Smooth muscle cell (in vitro differentiated cells): ENCODE results near the gene SPO11. TPM values are rescaled to one million over a fixed set of nuclear protein-coding genes. Genes with fewer than 3 reads are reported as not detected.

ENCODE experiments used
- DNase-seq: peaks from one replicate; lab custom pipeline; 2025; ENCODE audit not compliant: unreplicated experiment; lab: John Stamatoyannopoulos, UW
- H2AFZ ChIP-seq: fragments of 200-600 bp; sonication (generic); 2 replicates; pipeline ENCODE4 v1.6.0; 2016; ENCODE audit warnings: antibody characterized with exemption, low read depth, mild to moderate bottlenecking
- H3F3A ChIP-seq: fragments of 200-600 bp; sonication (generic); 2 replicates; pipeline ENCODE4 v1.6.0; 2017; ENCODE audit warnings: antibody characterized with exemption, low read depth
- H3K27ac ChIP-seq: fragments of 200-600 bp; sonication (generic); 2 replicates; pipeline ENCODE4 v1.5.1; 2016; ENCODE audit warnings: low read depth, mild to moderate bottlenecking
- H3K27me3 ChIP-seq: fragments of 200-600 bp; sonication (generic); 2 replicates; pipeline ENCODE4 v1.6.1; 2016; ENCODE audit warnings: low read depth, mild to moderate bottlenecking
- H3K36me3 ChIP-seq: fragments of 200-600 bp; sonication (generic); 2 replicates; pipeline ENCODE4 v1.5.1; 2016; ENCODE audit warnings: low read depth
- H3K4me1 ChIP-seq: fragments of 200-600 bp; sonication (generic); 2 replicates; pipeline ENCODE4 v1.5.1; 2016; ENCODE audit warnings: low read depth
- H3K4me2 ChIP-seq: fragments of 200-600 bp; sonication (generic); 2 replicates; pipeline ENCODE4 v1.6.0; 2016; ENCODE audit warnings: mild to moderate bottlenecking
- H3K4me3 ChIP-seq: fragments of 200-600 bp; sonication (generic); 2 replicates; pipeline ENCODE4 v1.5.1; 2016; ENCODE audit warnings: mild to moderate bottlenecking
- H3K79me2 ChIP-seq: fragments of 200-600 bp; sonication (generic); 2 replicates; pipeline ENCODE4 v1.6.0; 2016; ENCODE audit warnings: low read depth, mild to moderate bottlenecking
- H3K9ac ChIP-seq: fragments of 200-600 bp; sonication (generic); 2 replicates; pipeline ENCODE4 v1.6.0; 2016; ENCODE audit warnings: low read depth
- H3K9me3 ChIP-seq: fragments of 200-600 bp; sonication (generic); replicated peaks from 2 replicates; pipeline ENCODE4 v1.5.1; 2016; ENCODE audit warnings: low read depth
- H4K20me1 ChIP-seq: fragments of 200-600 bp; sonication (generic); 2 replicates; pipeline ENCODE4 v1.6.0; 2016; ENCODE audit warnings: low read depth
- WGBS: methylation state at CpG from one replicate; pipeline ENCODE4 v1.1.7; 2016; ENCODE audit warnings: low lambda C conversion rate; 5-methylcytosine and 5-hydroxymethylcytosine counted together
- polyA plus RNA-seq: library from polyadenylated mRNA; unstranded; fragments of >200 nt; fragmentation: Nextera tagmentation; extraction: Ambion mirVana; gene quantifications from 2 replicates; pipeline ENCODE4 v1.2.1, GENCODE V29; 2016
- total RNA-seq: library from RNA; depleted of rRNA; stranded (reverse); fragments of >200 nt; gene quantifications from 2 replicates; pipeline ENCODE4 v1.2.3, GENCODE V29; 2014
- TF ChIP-seq, protein P1 (sequence below): fragments of 200-600 bp; sonication (generic); IDR thresholded peaks from 2 replicates; pipeline ENCODE4 v1.5.1; 2017; ENCODE audit warnings: borderline replicate concordance, mild to moderate bottlenecking, antibody characterized with exemption; ENCODE audit not compliant: insufficient read depth, poor library complexity, severe bottlenecking

The SPO11 gene
- total and polyA plus RNA-seq, 2 experiments from 2014 or later, result not detected

DNA sequence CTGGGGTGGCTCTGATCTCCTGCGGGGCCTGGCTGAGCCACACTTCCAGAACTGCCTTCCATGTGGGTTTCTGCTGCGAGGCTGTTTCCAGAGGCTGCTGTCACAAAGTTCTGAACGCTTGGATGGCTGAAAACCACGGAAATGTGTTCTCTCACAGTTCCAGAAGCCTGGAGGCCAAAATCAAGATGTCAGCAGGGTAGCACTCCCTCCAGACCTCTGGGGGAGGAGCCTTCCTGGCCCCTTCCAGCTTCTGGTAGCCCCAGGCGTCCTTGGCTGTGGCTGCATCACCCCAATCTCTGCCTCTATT lies 39.5 kb upstream of the SPO11 start:
- Histone ChIP-seq H2AFZ (no peak overlapping the region), H3K27me3 (no peaks in the 10 kb centered on the region), H3K79me2 (no peaks in the 10 kb centered on the region), H3F3A (peaks cover 11% of the 10 kb centered on the region), H3K9me3 (no peaks in the 10 kb centered on the region), H3K27ac (no peak overlapping the region), H3K4me1 (peaks cover 40% of the 10 kb centered on the region), H3K4me3 (no peak overlapping the region), H3K9ac (no peak overlapping the region), H4K20me1 (no peaks in the 10 kb centered on the region), H3K4me2 (no peak overlapping the region), H3K36me3 (no peaks in the 10 kb centered on the region)
- WGBS, result 33% methylated on average over 5 of the region's 5 CpGs
- TF ChIP-seq, protein P1, sequence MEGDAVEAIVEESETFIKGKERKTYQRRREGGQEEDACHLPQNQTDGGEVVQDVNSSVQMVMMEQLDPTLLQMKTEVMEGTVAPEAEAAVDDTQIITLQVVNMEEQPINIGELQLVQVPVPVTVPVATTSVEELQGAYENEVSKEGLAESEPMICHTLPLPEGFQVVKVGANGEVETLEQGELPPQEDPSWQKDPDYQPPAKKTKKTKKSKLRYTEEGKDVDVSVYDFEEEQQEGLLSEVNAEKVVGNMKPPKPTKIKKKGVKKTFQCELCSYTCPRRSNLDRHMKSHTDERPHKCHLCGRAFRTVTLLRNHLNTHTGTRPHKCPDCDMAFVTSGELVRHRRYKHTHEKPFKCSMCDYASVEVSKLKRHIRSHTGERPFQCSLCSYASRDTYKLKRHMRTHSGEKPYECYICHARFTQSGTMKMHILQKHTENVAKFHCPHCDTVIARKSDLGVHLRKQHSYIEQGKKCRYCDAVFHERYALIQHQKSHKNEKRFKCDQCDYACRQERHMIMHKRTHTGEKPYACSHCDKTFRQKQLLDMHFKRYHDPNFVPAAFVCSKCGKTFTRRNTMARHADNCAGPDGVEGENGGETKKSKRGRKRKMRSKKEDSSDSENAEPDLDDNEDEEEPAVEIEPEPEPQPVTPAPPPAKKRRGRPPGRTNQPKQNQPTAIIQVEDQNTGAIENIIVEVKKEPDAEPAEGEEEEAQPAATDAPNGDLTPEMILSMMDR, result no peak
- DNase-seq, result no peak

DNA sequence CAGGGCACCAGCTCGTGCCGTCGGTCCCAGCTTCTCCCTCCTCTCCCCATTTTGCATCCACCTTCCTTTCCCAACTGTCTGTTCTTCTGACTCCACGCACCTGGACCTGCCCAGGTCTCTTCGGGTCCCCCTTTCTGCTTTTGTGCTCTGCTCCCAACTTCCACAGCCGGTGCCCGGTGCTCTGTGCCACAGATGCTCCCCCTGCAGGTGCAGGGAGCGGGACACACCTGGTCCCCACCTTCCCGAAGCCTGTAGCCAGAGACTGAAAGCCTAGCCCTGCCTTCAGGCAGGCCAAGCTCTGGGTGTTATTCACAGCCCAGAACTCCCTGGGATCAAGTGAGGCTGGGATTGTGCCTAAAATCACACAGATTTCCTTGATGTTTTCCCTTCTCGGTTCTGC lies 38.6 kb upstream of the SPO11 start:
- Histone ChIP-seq H3K36me3 (no peaks in the 10 kb centered on the region), H3K4me1 (peaks cover 40% of the 10 kb centered on the region), H3K9me3 (no peaks in the 10 kb centered on the region), H4K20me1 (no peaks in the 10 kb centered on the region), H3K9ac (no peak overlapping the region), H3K79me2 (no peaks in the 10 kb centered on the region), H3F3A (peaks cover 11% of the 10 kb centered on the region), H2AFZ (no peak overlapping the region), H3K4me2 (no peak overlapping the region), H3K27me3 (no peaks in the 10 kb centered on the region), H3K4me3 (no peak overlapping the region), H3K27ac (no peak overlapping the region)
- WGBS, result 80% methylated on average over 10 of the region's 10 CpGs
- no peak for DNase-seq
- TF ChIP-seq, protein P1, result no peak

DNA sequence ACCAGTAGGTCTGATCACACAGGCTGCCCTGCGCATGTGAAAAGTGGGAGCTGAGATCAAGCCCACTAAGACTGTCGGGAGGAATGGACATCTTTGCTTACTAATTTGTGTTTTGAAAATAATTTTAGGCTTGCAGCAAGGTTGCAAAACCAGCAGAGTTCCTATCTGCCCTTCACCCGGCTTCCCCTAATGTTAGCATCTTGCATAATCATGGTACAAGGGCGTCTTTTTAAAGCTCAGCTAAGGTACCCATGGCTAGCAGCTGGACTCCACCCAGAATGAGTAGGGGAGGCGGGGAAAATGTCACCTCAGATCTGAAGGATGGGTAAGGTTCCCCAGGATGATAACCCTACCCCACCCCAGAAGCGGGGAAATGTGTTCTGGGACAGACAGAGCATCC lies 37.9 kb upstream of the SPO11 start:
- no peaks in the 10 kb centered on the region for H3K27me3 ChIP-seq
- H2AFZ ChIP-seq, result no peak overlapping the region
- no peak for DNase-seq
- H3K36me3 ChIP-seq, result no peaks in the 10 kb centered on the region
- H3K4me1 ChIP-seq, result peaks cover 35% of the 10 kb centered on the region
- no peaks in the 10 kb centered on the region for H4K20me1 ChIP-seq
- H3F3A ChIP-seq, result peaks cover 11% of the 10 kb centered on the region
- H3K79me2 ChIP-seq, result no peaks in the 10 kb centered on the region
- no peak overlapping the region for H3K9ac ChIP-seq
- no peak overlapping the region for H3K4me2 ChIP-seq
- no peak overlapping the region for H3K4me3 ChIP-seq
- no peaks in the 10 kb centered on the region for H3K9me3 ChIP-seq
- WGBS, result 96% methylated on average over 6 of the region's 6 CpGs
- TF ChIP-seq, protein P1, result no peak
- H3K27ac ChIP-seq, result no peak overlapping the region

DNA sequence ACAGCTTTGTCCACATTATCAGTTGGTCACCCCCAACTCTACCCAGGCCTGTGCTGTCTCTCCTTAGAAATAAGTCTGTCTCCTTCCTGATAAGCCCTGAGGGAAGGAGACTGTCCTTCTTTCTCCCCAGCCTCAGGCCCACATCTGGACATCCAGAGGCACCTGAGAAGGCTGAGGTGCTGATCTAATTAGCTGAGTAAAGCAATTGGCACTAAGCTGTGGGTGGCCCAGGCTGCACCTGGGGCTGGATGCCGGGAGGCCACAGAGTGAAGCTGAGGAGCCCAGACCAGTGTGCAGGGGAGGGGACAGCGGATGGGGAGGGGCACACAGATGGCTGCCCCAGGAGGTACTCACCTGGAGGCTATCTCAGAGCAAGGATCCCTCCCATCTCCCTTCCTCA lies 37.0 kb upstream of the SPO11 start:
- Histone ChIP-seq H2AFZ (no peak overlapping the region), H3K36me3 (no peaks in the 10 kb centered on the region), H4K20me1 (no peaks in the 10 kb centered on the region), H3F3A (peaks cover 11% of the 10 kb centered on the region), H3K9ac (no peak overlapping the region), H3K9me3 (no peaks in the 10 kb centered on the region), H3K27me3 (no peaks in the 10 kb centered on the region), H3K79me2 (no peaks in the 10 kb centered on the region), H3K4me1 (peaks cover 26% of the 10 kb centered on the region), H3K4me2 (no peak overlapping the region), H3K4me3 (no peak overlapping the region), H3K27ac (no peak overlapping the region)
- no peak for DNase-seq
- TF ChIP-seq, protein P1, result no peak
- 93% methylated on average over 2 of the region's 2 CpGs for WGBS
